ENCODE results near the gene ACSF2. TPM values are rescaled to one million over a fixed set of nuclear protein-coding genes. Genes with fewer than 3 reads are reported as not detected.

Gene ACSF2
- total RNA-seq, 2 donors from 2014 or later, result 49.0 to 111 TPM

DNA sequence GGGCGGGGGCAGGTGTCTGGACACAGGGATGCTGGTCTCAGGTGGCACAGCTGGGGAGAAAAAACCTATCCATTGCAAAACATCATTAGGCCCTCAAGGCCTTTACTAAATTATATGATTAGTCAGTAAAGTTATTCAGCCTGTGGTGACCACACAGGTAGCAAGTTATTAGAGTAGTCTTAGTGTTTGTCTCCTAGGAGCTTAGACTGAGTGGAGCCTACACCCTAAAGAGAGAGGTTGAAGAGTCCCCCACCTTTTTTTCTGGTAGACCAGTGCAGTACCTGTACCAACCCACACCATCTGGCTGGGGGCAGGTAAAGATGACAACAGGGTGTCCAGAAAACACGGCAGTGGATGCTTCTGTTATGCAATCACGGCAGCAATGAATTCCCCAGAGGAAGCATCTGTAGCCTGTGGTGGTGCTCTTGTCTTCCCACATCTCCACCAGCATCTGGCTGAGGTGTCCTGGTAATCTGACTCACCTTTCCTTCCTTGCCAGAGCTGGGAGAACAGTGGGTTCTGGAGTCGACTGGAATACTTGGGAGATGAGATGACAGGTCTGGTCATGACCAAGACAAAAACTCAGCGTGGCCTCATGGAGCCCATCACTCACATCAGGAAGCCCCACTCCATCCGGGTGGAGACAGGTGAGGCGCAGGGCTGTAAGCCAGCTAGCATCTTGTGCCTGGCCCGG is 93.3 kb downstream of the ACSF2 start:
- WGBS, result 80% methylated on average over 8 of the region's 8 CpGs
- no peaks in the 10 kb centered on the region for H3K27me3 ChIP-seq (replicated peaks; ENCODE audit: insufficient read depth)
- H3K9me3 ChIP-seq, result no peaks in the 10 kb centered on the region
- intact Hi-C loops (cut with DNase I), result no loop called here
- no peak for TF ChIP-seq POLR2A (IDR thresholded peaks at IDR 0.05)
- TF ChIP-seq, protein P1, sequence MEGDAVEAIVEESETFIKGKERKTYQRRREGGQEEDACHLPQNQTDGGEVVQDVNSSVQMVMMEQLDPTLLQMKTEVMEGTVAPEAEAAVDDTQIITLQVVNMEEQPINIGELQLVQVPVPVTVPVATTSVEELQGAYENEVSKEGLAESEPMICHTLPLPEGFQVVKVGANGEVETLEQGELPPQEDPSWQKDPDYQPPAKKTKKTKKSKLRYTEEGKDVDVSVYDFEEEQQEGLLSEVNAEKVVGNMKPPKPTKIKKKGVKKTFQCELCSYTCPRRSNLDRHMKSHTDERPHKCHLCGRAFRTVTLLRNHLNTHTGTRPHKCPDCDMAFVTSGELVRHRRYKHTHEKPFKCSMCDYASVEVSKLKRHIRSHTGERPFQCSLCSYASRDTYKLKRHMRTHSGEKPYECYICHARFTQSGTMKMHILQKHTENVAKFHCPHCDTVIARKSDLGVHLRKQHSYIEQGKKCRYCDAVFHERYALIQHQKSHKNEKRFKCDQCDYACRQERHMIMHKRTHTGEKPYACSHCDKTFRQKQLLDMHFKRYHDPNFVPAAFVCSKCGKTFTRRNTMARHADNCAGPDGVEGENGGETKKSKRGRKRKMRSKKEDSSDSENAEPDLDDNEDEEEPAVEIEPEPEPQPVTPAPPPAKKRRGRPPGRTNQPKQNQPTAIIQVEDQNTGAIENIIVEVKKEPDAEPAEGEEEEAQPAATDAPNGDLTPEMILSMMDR (IDR thresholded peaks at IDR 0.05), result no peak
- TF ChIP-seq POLR2AphosphoS5 (IDR thresholded peaks at IDR 0.05), result no peak
- peak overlapping the region in 1 of 2 donors; percentile 20 for H3K27ac ChIP-seq
- DNase-seq (ENCODE audit: low spot score), result no peak
- H3K36me3 ChIP-seq, result no peaks in the 10 kb centered on the region
- H3K4me3 ChIP-seq, result no peak overlapping the region
- peaks cover 4% of the 10 kb centered on the region for H3K4me1 ChIP-seq (replicated peaks)

DNA sequence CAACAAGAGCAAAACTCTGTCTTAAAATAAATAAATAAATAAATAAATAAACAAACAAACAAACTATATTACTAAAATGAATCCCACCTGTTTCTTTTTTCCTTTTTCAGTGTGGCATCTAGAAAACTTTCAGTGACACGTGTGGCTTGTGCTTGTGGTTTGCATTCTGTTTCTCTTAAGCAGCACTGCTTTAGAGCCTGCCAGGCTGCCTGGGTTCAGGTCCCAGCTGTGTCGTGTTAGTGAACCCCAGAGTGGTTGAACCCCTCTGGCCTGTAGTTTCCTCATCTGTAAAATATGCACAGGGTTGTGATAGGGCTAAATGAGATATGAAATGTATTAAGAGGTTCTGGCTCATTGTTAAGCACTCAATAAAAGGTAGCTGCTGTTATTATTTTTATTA is 94.5 kb downstream of the ACSF2 start:
- Histone ChIP-seq H3K4me1 (replicated peaks) (peaks cover 4% of the 10 kb centered on the region), H3K36me3 (no peaks in the 10 kb centered on the region), H3K4me3 (no peak overlapping the region), H3K9me3 (no peaks in the 10 kb centered on the region), H3K27me3 (replicated peaks; ENCODE audit: insufficient read depth) (no peaks in the 10 kb centered on the region), H3K27ac (no peak overlapping the region)
- WGBS, result 86% methylated on average over 2 of the region's 2 CpGs
- no peak for DNase-seq (ENCODE audit: low spot score)
- intact Hi-C loops (cut with DNase I), result no loop called here
- TF ChIP-seq POLR2A (IDR thresholded peaks at IDR 0.05) (no peak), POLR2AphosphoS5 (IDR thresholded peaks at IDR 0.05) (no peak)
- TF ChIP-seq, protein P1 (IDR thresholded peaks at IDR 0.05), result no peak

DNA sequence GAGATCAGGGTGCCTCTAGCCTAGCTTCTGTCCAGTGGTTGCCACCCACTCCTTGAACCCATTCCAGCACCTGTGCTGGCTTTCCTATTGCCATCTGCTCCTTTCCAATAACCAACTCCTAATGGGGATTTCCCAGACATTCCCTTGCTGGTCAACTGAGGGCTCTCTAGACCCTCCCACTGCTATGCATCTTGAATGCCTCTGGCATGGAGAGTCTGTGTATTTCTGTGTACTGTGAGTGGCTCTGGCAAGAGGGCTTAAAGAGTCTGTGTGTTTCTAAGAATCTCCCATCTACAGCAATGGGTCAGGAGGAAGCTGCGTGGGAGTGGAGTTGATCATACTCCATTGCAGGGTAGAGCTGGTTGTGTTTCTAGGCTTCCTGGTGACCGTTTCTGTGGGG is 95.5 kb downstream of the ACSF2 start:
- Histone ChIP-seq H3K27ac (no peak overlapping the region), H3K4me3 (no peak overlapping the region), H3K9me3 (no peaks in the 10 kb centered on the region), H3K4me1 (replicated peaks) (peaks cover 4% of the 10 kb centered on the region), H3K27me3 (replicated peaks; ENCODE audit: insufficient read depth) (no peaks in the 10 kb centered on the region), H3K36me3 (no peaks in the 10 kb centered on the region)
- no peak for DNase-seq (ENCODE audit: low spot score)
- intact Hi-C loops (cut with DNase I), result no loop called here
- 88% methylated on average over 2 of the region's 2 CpGs for WGBS
- TF ChIP-seq POLR2A (IDR thresholded peaks at IDR 0.05), result no peak
- TF ChIP-seq POLR2AphosphoS5 (IDR thresholded peaks at IDR 0.05), result no peak
- TF ChIP-seq, protein P1 (IDR thresholded peaks at IDR 0.05), result no peak

DNA sequence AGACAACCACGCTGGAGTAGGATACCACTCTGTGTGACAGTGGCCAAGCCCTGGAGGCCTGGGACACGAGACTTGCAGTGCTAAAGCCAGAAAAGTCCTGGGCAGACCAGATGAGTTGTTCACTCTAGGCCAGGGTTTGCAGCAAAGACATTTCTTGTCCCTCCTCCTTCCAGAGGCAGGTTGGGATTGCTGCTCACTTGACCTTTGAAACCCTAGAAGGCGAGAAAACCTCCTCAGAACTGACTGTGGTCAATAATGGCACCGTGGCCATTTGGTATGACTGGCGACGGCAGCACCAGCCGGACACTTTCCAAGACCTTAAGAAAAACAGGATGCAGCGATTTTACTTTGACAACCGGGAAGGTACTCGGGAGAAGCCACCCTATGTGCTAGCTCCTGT is 96.7 kb downstream of the ACSF2 start:
- H3K9me3 ChIP-seq, result no peaks in the 10 kb centered on the region
- no peak for DNase-seq (ENCODE audit: low spot score)
- WGBS, result 84% methylated on average over 10 of the region's 10 CpGs
- TF ChIP-seq, protein P1 (IDR thresholded peaks at IDR 0.05), result no peak
- no peak for TF ChIP-seq POLR2AphosphoS5 (IDR thresholded peaks at IDR 0.05)
- no peak for TF ChIP-seq POLR2A (IDR thresholded peaks at IDR 0.05)
- peaks cover 4% of the 10 kb centered on the region for H3K4me1 ChIP-seq (replicated peaks)
- H3K27ac ChIP-seq, result no peak overlapping the region
- no peaks in the 10 kb centered on the region for H3K27me3 ChIP-seq (replicated peaks; ENCODE audit: insufficient read depth)
- intact Hi-C loops (cut with DNase I), result no loop called here
- no peak overlapping the region for H3K4me3 ChIP-seq
- no peaks in the 10 kb centered on the region for H3K36me3 ChIP-seq

DNA sequence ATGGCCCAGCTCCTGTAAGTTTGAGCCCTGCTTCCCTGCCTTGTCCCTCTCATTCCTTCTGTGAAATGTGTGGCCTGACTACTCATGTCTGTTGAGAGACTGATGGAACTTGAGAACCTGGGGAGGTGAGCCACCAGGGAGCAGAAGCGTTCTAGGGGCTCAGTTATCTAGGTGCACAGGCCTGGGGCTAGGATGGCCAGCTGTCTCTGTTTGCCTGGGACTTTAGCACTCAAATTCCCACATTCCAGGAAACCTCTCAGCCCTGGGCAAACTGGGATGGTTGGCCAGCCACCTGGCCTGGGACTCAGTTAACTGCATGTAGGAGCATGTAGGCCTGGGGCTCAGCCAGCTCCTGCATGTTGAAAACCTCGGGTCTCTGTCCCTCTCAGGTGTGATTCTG is 97.2 kb downstream of the ACSF2 start:
- 47% methylated on average over 2 of the region's 2 CpGs for WGBS
- DNase-seq (ENCODE audit: low spot score), result peak; percentile 72
- intact Hi-C loops (cut with DNase I), result no loop called here
- no peaks in the 10 kb centered on the region for H3K9me3 ChIP-seq
- H3K27ac ChIP-seq, result no peak overlapping the region
- no peak overlapping the region for H3K4me3 ChIP-seq
- H3K27me3 ChIP-seq (replicated peaks; ENCODE audit: insufficient read depth), result no peaks in the 10 kb centered on the region
- TF ChIP-seq, protein P1 (IDR thresholded peaks at IDR 0.05), result no peak
- peak; percentile 52 for TF ChIP-seq POLR2AphosphoS5 (IDR thresholded peaks at IDR 0.05)
- peaks cover 4% of the 10 kb centered on the region for H3K4me1 ChIP-seq (replicated peaks)
- no peaks in the 10 kb centered on the region for H3K36me3 ChIP-seq
